Smooth muscle cell (in vitro differentiated cells): ENCODE results near the gene DEPDC5. TPM values are rescaled to one million over a fixed set of nuclear protein-coding genes. Genes with fewer than 3 reads are reported as not detected.

Experiments used
- DNase-seq: peaks from one replicate; lab custom pipeline; 2025; ENCODE audit not compliant: unreplicated experiment; lab: John Stamatoyannopoulos, UW
- H2AFZ ChIP-seq: fragments of 200-600 bp; sonication (generic); 2 replicates; pipeline ENCODE4 v1.6.0; 2016; ENCODE audit warnings: antibody characterized with exemption, low read depth, mild to moderate bottlenecking
- H3F3A ChIP-seq: fragments of 200-600 bp; sonication (generic); 2 replicates; pipeline ENCODE4 v1.6.0; 2017; ENCODE audit warnings: antibody characterized with exemption, low read depth
- H3K27ac ChIP-seq: fragments of 200-600 bp; sonication (generic); 2 replicates; pipeline ENCODE4 v1.5.1; 2016; ENCODE audit warnings: low read depth, mild to moderate bottlenecking
- H3K27me3 ChIP-seq: fragments of 200-600 bp; sonication (generic); 2 replicates; pipeline ENCODE4 v1.6.1; 2016; ENCODE audit warnings: low read depth, mild to moderate bottlenecking
- H3K36me3 ChIP-seq: fragments of 200-600 bp; sonication (generic); 2 replicates; pipeline ENCODE4 v1.5.1; 2016; ENCODE audit warnings: low read depth
- H3K4me1 ChIP-seq: fragments of 200-600 bp; sonication (generic); 2 replicates; pipeline ENCODE4 v1.5.1; 2016; ENCODE audit warnings: low read depth
- H3K4me2 ChIP-seq: fragments of 200-600 bp; sonication (generic); 2 replicates; pipeline ENCODE4 v1.6.0; 2016; ENCODE audit warnings: mild to moderate bottlenecking
- H3K4me3 ChIP-seq: fragments of 200-600 bp; sonication (generic); 2 replicates; pipeline ENCODE4 v1.5.1; 2016; ENCODE audit warnings: mild to moderate bottlenecking
- H3K79me2 ChIP-seq: fragments of 200-600 bp; sonication (generic); 2 replicates; pipeline ENCODE4 v1.6.0; 2016; ENCODE audit warnings: low read depth, mild to moderate bottlenecking
- H3K9ac ChIP-seq: fragments of 200-600 bp; sonication (generic); 2 replicates; pipeline ENCODE4 v1.6.0; 2016; ENCODE audit warnings: low read depth
- H3K9me3 ChIP-seq: fragments of 200-600 bp; sonication (generic); replicated peaks from 2 replicates; pipeline ENCODE4 v1.5.1; 2016; ENCODE audit warnings: low read depth
- H4K20me1 ChIP-seq: fragments of 200-600 bp; sonication (generic); 2 replicates; pipeline ENCODE4 v1.6.0; 2016; ENCODE audit warnings: low read depth
- WGBS: methylation state at CpG from one replicate; pipeline ENCODE4 v1.1.7; 2016; ENCODE audit warnings: low lambda C conversion rate; 5-methylcytosine and 5-hydroxymethylcytosine counted together
- polyA plus RNA-seq: library from polyadenylated mRNA; unstranded; fragments of >200 nt; fragmentation: Nextera tagmentation; extraction: Ambion mirVana; gene quantifications from 2 replicates; pipeline ENCODE4 v1.2.1, GENCODE V29; 2016
- total RNA-seq: library from RNA; depleted of rRNA; stranded (reverse); fragments of >200 nt; gene quantifications from 2 replicates; pipeline ENCODE4 v1.2.3, GENCODE V29; 2014
- TF ChIP-seq, protein P1 (sequence below): fragments of 200-600 bp; sonication (generic); IDR thresholded peaks from 2 replicates; pipeline ENCODE4 v1.5.1; 2017; ENCODE audit warnings: borderline replicate concordance, mild to moderate bottlenecking, antibody characterized with exemption; ENCODE audit not compliant: insufficient read depth, poor library complexity, severe bottlenecking

The DEPDC5 gene
- total and polyA plus RNA-seq, 2 experiments from 2014 or later = 8.5 to 11.6 TPM

DNA sequence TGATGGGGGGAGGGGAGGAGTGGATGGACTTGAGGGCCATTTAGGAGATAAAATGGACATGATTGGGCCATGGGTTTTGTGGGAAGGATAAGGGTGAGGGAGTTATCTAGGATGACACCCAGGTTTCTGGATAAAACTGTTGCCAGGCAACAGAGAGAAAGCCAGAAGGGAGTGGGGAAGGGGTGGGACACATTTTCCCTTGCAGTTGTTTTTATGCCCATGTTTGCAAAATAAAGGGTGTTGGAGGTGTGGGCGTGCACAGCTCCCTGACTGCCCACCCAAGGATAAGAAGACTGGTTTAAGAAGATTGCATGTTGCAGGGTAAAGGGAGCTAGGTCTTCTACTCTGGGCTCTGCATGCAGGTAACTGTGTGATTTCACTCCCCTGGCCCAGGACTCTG, 172.2 kb downstream of the DEPDC5 start:
- Histone ChIP-seq H3K79me2 (no peaks in the 10 kb centered on the region), H3K9me3 (no peaks in the 10 kb centered on the region), H3K4me1 (no peaks in the 10 kb centered on the region), H3K4me3 (no peak overlapping the region), H4K20me1 (no peaks in the 10 kb centered on the region), H3F3A (no peaks in the 10 kb centered on the region), H3K9ac (no peak overlapping the region), H3K36me3 (no peaks in the 10 kb centered on the region), H3K27ac (no peak overlapping the region), H3K27me3 (no peaks in the 10 kb centered on the region), H2AFZ (no peak overlapping the region), H3K4me2 (no peak overlapping the region)
- 79% methylated on average over 1 of the region's 1 CpG for WGBS
- TF ChIP-seq, protein P1, sequence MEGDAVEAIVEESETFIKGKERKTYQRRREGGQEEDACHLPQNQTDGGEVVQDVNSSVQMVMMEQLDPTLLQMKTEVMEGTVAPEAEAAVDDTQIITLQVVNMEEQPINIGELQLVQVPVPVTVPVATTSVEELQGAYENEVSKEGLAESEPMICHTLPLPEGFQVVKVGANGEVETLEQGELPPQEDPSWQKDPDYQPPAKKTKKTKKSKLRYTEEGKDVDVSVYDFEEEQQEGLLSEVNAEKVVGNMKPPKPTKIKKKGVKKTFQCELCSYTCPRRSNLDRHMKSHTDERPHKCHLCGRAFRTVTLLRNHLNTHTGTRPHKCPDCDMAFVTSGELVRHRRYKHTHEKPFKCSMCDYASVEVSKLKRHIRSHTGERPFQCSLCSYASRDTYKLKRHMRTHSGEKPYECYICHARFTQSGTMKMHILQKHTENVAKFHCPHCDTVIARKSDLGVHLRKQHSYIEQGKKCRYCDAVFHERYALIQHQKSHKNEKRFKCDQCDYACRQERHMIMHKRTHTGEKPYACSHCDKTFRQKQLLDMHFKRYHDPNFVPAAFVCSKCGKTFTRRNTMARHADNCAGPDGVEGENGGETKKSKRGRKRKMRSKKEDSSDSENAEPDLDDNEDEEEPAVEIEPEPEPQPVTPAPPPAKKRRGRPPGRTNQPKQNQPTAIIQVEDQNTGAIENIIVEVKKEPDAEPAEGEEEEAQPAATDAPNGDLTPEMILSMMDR = no peak
- no peak for DNase-seq

DNA sequence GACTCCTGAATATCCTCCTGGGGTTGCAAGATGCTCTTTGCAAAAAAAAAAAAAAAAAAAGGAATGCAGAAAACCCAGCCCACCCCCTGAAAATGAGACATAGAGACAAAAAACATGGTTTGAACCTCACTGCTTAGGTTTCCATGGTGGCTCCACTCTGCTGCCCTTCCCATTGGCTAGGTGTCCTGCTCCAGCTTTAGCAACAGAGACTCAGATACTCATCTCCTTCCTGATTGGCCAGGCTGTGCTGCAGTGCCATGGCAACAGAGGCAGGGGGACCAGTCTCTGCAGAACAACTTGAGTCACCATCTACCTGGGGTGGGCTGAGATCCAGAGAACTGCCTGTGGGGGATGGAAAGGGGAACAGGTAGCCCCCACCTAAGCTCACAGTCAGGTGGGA, 173.2 kb downstream of the DEPDC5 start:
- no peak for DNase-seq
- no peak overlapping the region for H3K4me3 ChIP-seq
- H4K20me1 ChIP-seq = no peaks in the 10 kb centered on the region
- H2AFZ ChIP-seq = no peak overlapping the region
- no peak overlapping the region for H3K9ac ChIP-seq
- no peaks in the 10 kb centered on the region for H3K27me3 ChIP-seq
- H3K4me1 ChIP-seq = no peaks in the 10 kb centered on the region
- H3K9me3 ChIP-seq = no peaks in the 10 kb centered on the region
- H3K27ac ChIP-seq = no peak overlapping the region
- H3K4me2 ChIP-seq = no peak overlapping the region
- no peaks in the 10 kb centered on the region for H3K79me2 ChIP-seq
- no peaks in the 10 kb centered on the region for H3F3A ChIP-seq
- TF ChIP-seq, protein P1 = no peak
- H3K36me3 ChIP-seq = no peaks in the 10 kb centered on the region

DNA sequence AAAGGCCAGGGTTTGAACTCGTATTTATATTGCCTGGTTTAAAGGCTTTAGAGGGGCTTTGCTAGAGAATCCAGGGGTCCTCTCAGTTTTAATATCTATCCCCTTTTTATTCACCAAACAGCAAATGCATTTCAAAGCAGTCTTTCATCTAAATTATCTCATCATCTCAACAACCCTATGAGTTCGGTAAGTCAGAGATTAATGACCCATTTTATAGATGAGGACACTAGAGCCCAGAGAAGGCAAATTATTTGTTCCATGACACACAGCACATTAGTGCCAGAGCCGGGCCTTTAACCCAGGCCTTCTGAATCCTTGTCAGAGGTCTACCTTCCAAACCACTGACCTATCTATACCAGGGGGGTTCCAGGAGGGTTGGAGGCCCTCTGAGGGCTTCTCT, 173.7 kb downstream of the DEPDC5 start:
- TF ChIP-seq, protein P1 = no peak
- H3K4me1 ChIP-seq = no peaks in the 10 kb centered on the region
- H3K27me3 ChIP-seq = no peaks in the 10 kb centered on the region
- H3K9ac ChIP-seq = no peak overlapping the region
- no peaks in the 10 kb centered on the region for H3K79me2 ChIP-seq
- no peaks in the 10 kb centered on the region for H4K20me1 ChIP-seq
- no peak overlapping the region for H3K4me3 ChIP-seq
- no peak overlapping the region for H3K27ac ChIP-seq
- H3K36me3 ChIP-seq = no peaks in the 10 kb centered on the region
- H3K4me2 ChIP-seq = no peak overlapping the region
- DNase-seq = no peak
- no peaks in the 10 kb centered on the region for H3F3A ChIP-seq
- H2AFZ ChIP-seq = no peak overlapping the region
- no peaks in the 10 kb centered on the region for H3K9me3 ChIP-seq
- 89% methylated on average over 3 of the region's 3 CpGs for WGBS

DNA sequence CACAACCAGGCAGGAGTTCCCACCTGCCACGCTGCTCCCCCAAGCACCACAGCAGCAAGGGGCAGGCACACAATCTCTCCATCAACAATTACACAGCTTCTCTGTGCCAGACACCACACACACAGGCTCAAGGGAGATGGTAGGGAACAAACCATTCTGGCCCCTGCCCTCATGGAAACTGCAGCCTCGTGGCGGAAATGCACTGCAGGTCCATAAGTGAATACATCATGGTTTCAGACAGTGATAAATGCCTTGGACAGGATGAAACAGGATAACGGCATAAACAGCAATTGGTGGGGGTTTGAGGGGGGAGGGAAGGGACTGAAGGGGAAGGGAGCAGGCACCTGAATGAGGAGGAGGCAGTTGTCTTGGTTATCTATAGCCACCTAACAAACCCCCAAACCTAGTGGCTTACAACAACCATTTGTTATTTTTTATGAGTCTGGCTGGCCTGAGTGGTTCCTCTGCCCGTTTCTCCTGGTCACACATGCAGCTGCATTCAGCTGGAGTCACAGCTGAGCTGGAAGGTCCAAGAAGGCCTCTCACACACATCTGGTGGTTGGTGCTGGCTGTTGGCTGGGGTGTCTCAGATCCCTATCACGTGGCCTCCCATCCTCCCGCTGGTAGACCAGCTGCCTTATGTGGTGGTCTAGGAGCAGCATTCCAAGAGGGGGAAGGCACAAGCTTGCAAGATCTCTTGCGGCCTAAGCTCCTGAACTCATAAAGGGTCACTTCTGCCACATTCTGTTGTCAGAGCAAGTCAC, 175.5 kb downstream of the DEPDC5 start:
- Histone ChIP-seq H3K4me3 (no peak overlapping the region), H3K36me3 (no peaks in the 10 kb centered on the region), H3K4me2 (no peak overlapping the region), H3K9me3 (no peaks in the 10 kb centered on the region), H3K27me3 (no peaks in the 10 kb centered on the region), H3K27ac (no peak overlapping the region), H3F3A (no peaks in the 10 kb centered on the region), H3K4me1 (no peaks in the 10 kb centered on the region), H3K9ac (no peak overlapping the region), H4K20me1 (no peaks in the 10 kb centered on the region), H3K79me2 (no peaks in the 10 kb centered on the region), H2AFZ (no peak overlapping the region)
- no peak for DNase-seq
- 56% methylated on average over 8 of the region's 8 CpGs for WGBS
- TF ChIP-seq, protein P1 = no peak
